ENCODE data around the gene MARK3.

The MARK3 gene

GRCh38 chr14:103541709-103542604, 156.7 kb downstream of the MARK3 start:
- Histone ChIP-seq H3K27ac (no peak overlapping the region), H3K4me3 (ENCODE audit: low read depth in 1 of 2, low read length in 1 of 2) (no peak overlapping the region), H3K9me3 (no peaks in the 10 kb centered on the region), H3K27me3 (peaks cover 43% of the 10 kb centered on the region), H3K4me1 (ENCODE audit: control insufficient read depth in 1 of 2, insufficient read depth in 1 of 2, low read depth in 1 of 2, low read length in 1 of 2) (no peaks in the 10 kb centered on the region), H3K36me3 (no peaks in the 10 kb centered on the region)
- no peak for TF ChIP-seq CTCF (IDR thresholded peaks at IDR 0.05)

DNA sequence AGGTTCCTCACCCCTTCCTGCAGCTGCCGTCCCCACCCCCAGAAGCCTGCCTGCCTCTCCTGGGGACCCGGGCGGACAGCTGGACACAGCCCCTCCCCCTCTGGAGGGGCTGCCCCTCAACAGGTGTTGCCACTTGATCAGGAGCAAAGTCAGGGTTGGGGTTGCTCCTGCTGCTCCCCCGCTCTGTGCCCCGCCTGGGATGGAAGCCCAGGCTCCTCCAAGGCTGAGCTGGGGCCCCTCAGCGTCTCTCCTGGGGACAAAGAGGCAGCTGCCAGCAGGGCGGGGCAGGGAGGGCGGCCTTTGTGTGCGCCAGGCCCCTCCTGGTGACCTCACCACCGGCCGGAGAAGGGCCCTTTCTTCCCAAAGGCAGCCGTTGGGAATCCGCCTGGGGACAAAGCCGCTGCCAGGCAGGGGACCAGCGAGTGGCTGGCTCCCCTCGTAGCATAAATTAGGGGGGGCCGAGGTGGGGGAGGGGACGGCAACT, 157.4 kb downstream of the MARK3 start:
- Histone ChIP-seq H3K36me3 (no peaks in the 10 kb centered on the region), H3K27me3 (peaks cover 43% of the 10 kb centered on the region), H3K4me1 (ENCODE audit: control insufficient read depth in 1 of 2, insufficient read depth in 1 of 2, low read depth in 1 of 2, low read length in 1 of 2) (no peaks in the 10 kb centered on the region), H3K4me3 (ENCODE audit: low read depth in 1 of 2, low read length in 1 of 2) (no peak overlapping the region), H3K9me3 (no peaks in the 10 kb centered on the region), H3K27ac (no peak overlapping the region)
- no peak for TF ChIP-seq CTCF (IDR thresholded peaks at IDR 0.05)

GRCh38 chr14:103543140-103543539, 157.9 kb downstream of the MARK3 start:
- Histone ChIP-seq H3K9me3 (no peaks in the 10 kb centered on the region), H3K36me3 (no peaks in the 10 kb centered on the region), H3K4me1 (ENCODE audit: control insufficient read depth in 1 of 2, insufficient read depth in 1 of 2, low read depth in 1 of 2, low read length in 1 of 2) (no peaks in the 10 kb centered on the region), H3K4me3 (ENCODE audit: low read depth in 1 of 2, low read length in 1 of 2) (no peak overlapping the region), H3K27ac (no peak overlapping the region), H3K27me3 (peaks cover 41% of the 10 kb centered on the region)
- no peak for TF ChIP-seq CTCF (IDR thresholded peaks at IDR 0.05)

DNA sequence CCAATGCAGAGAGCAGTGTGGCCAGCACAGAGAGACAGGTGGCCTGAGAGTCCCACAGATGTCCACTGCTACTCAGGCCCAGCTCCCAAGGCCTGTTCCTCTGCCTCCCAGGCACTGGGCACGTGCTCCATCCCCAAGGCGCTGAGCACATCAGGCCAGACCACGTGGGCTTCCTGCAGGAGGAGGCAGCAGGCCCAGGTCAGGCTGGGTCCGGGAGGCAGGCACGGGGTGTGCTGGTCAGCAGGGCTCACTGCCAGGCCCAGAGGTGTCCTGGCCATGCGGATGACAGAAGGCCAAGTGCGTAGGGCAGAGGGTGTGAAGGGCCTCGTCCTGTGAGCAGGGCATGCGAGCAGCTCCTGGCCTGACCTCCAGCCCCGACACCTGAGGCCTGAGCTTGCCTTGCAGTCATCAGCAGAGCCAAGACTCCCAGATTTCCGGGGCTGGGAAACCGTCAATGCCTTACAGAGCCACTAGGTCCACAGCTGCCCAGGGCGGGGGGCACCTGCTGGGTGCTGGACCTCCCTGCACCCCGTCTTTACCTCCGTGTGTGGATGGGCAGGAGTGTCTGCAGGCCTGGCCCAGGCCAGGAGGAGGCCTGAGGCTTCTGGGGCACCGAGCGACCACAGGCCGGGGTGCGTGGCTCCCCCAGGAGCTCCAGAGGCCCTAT, 158.6 kb downstream of the MARK3 start:
- Histone ChIP-seq H3K4me3 (ENCODE audit: low read depth in 1 of 2, low read length in 1 of 2) (no peak overlapping the region), H3K27me3 (peaks cover 34% of the 10 kb centered on the region), H3K27ac (no peak overlapping the region), H3K9me3 (no peaks in the 10 kb centered on the region), H3K36me3 (no peaks in the 10 kb centered on the region), H3K4me1 (ENCODE audit: control insufficient read depth in 1 of 2, insufficient read depth in 1 of 2, low read depth in 1 of 2, low read length in 1 of 2) (no peaks in the 10 kb centered on the region)
- TF ChIP-seq CTCF (IDR thresholded peaks at IDR 0.05): no peak

DNA sequence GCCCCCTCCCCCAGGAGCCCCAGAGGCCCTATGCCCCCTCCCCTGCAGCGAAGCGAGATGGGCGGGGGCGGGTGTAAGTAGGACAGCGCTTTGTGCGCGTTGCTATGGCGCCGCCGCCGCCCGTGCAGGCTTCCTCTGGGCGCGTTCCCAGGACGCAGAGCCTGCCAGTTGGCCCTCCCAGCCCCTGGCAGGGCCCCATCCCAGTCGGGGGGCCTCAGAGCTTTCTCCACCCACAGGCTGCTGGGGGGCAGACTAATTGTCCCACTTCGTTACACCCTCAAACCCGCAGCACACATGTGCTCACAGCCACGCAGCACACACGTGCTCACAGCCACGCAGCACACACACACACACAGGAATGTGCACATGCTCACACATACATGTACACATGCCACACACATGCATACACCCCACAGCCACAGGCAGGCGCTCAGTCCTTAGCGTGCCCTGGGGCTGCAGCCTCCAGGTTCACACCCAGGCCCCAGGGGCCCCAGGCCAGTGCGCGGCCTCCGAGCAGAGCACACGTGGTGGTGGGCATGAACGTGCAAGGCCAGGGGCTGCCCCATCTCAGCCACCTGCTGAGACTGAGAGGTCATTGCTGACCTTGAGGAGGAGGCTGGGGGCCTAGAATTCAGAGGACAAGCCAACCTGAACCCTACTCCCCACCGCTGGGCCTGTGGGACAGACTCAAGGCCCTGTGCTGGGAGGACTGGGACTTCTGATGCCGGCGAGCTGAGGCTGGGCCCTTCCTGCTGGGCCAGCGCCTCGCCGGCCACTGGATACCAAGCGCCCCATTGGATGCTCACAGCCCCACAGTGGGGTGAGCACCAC, 159.4 kb downstream of the MARK3 start:
- TF ChIP-seq CTCF (IDR thresholded peaks at IDR 0.05): no peak
- Histone ChIP-seq H3K9me3 (no peaks in the 10 kb centered on the region), H3K27me3 (peaks cover 26% of the 10 kb centered on the region), H3K4me1 (ENCODE audit: control insufficient read depth in 1 of 2, insufficient read depth in 1 of 2, low read depth in 1 of 2, low read length in 1 of 2) (no peaks in the 10 kb centered on the region), H3K4me3 (ENCODE audit: low read depth in 1 of 2, low read length in 1 of 2) (no peak overlapping the region), H3K36me3 (no peaks in the 10 kb centered on the region), H3K27ac (no peak overlapping the region)

Data from neutrophil (primary cell).